ENCODE measurements around the gene PODXL2.

- TF ChIP-seq CTCF (conservative IDR thresholded peaks at IDR 0.05; ENCODE audit: low read depth, low read length) (0 out of 2 replicates have a peak, but pooled peaks have one; percentile 14), EZH2 (IDR thresholded peaks at IDR 0.05; ENCODE audit: borderline replicate concordance, low read depth, low read length, poor library complexity, severe bottlenecking) (no peak)
Measured at GRCh38 chr3:127590593-127591465, 38.2 kb upstream of the PODXL2 start, which contains the start of gene TPRA1.

All from A673 (cell line).